K562 treated with DMSO at 1 percent for 48 hours (cell line): ENCODE measurements around the gene OR2A1. TPM values are rescaled to one million over a fixed set of nuclear protein-coding genes. Genes with fewer than 3 reads are reported as not detected.

Experiments
- total RNA-seq: library from RNA; unstranded; fragments of 300-600 nt; gene quantifications from 2 replicates; pipeline ENCODE4 v1.2.3, GENCODE V29; 2022; ENCODE audit warnings: low replicate concordance; ENCODE audit errors: extremely low read depth

OR2A1 gene
- not detected in 2 replicates for total RNA-seq

GRCh38 chr7:144311872-144312469 lies at the start of gene OR2A1:
Gene OR2A1, plus strand, starts transcription at chr7:144312419. Its CDS starts 5,706 bp downstream, at chr7:144318125.

GRCh38 chr7:144264692-144265091 lies 47.5 kb upstream of the OR2A1 start, which contains the start of gene OR2A7:
Gene OR2A7, minus strand, starts transcription at chr7:144264792. Its CDS starts 5,164 bp downstream, at chr7:144259628.

GRCh38 chr7:144269188-144269587 lies 43.0 kb upstream of the OR2A1 start, which contains the start of gene CTAGE8:
Gene CTAGE8, minus strand, starts transcription at chr7:144269288. Its CDS starts 38 bp downstream, at chr7:144269250.

GRCh38 chr7:144355176-144355822 lies 43.1 kb downstream of the OR2A1 start, which contains the start of gene ARHGEF5:
Gene ARHGEF5, plus strand, starts transcription at chr7:144355402. Its CDS starts 7,268 bp downstream, at chr7:144362670.

Other genes with a start within 250 kb of the OR2A1 start
- not detected in 2 replicates for gene OR2A25, start 242.6 kb upstream of the OR2A1 start, total RNA-seq
- not detected in 2 replicates for gene OR2A12, start 226.1 kb upstream of the OR2A1 start, total RNA-seq
- not detected in 2 replicates for gene OR2A2, start 202.8 kb upstream of the OR2A1 start, total RNA-seq
- not detected in 2 replicates for gene OR2A14, start 189.2 kb upstream of the OR2A1 start, total RNA-seq
- gene CTAGE4, start 129.0 kb upstream of the OR2A1 start, total RNA-seq: not detected in 2 replicates
- not detected in 2 replicates for gene ARHGEF35, start 116.6 kb upstream of the OR2A1 start, total RNA-seq
- not detected in 2 replicates for gene OR2A42, start 72.8 kb upstream of the OR2A1 start, total RNA-seq
- gene OR2A7, start 47.6 kb upstream of the OR2A1 start, total RNA-seq: not detected in 2 replicates
- gene CTAGE8, start 43.1 kb upstream of the OR2A1 start, total RNA-seq: not detected in 2 replicates
- not detected in 2 replicates for gene ARHGEF5, start 43.0 kb downstream of the OR2A1 start, total RNA-seq
- not detected in 2 replicates for gene NOBOX, start 91.3 kb downstream of the OR2A1 start, total RNA-seq